Nephron progenitor cell (in vitro differentiated cells): ENCODE data around the gene PLXNA3.

Source experiments
- DNase-seq: peaks from one replicate; pipeline ENCODE4 v3.0.0; 2021
- H3K27ac Mint-ChIP-seq: 2 replicates; pipeline ENCODE4 v1.8.0; 2021; ENCODE audit warnings: mild to moderate bottlenecking, moderate library complexity, mixed read lengths
- H3K27me3 Mint-ChIP-seq: 2 replicates; pipeline ENCODE4 v1.8.0; 2021; ENCODE audit warnings: mild to moderate bottlenecking, low read depth, mixed read lengths; ENCODE audit not compliant: poor library complexity
- H3K36me3 Mint-ChIP-seq: 2 replicates; pipeline ENCODE4 v1.8.0; 2021; ENCODE audit warnings: low read depth, mixed read lengths
- H3K4me1 Mint-ChIP-seq: 2 replicates; pipeline ENCODE4 v1.8.0; 2021; ENCODE audit warnings: mixed read lengths
- H3K4me3 Mint-ChIP-seq: 2 replicates; pipeline ENCODE4 v1.8.0; 2021; ENCODE audit warnings: mild to moderate bottlenecking, moderate library complexity, mixed read lengths
- H3K9me3 Mint-ChIP-seq: 2 replicates; pipeline ENCODE4 v1.8.0; 2021; ENCODE audit warnings: mild to moderate bottlenecking, moderate library complexity, mixed read lengths
- CTCF ChIP-seq: fragments of 200-600 bp; sonication (generic); IDR thresholded peaks from 2 replicates; pipeline ENCODE4 v1.5.0; 2021; ENCODE audit warnings: antibody characterized with exemption

Gene PLXNA3

GRCh38 chrX:154478728-154479622 is 20.9 kb downstream of the PLXNA3 start, which contains the start of gene LAGE3:
Gene LAGE3, minus strand, starts transcription at chrX:154479281. Its CDS starts 366 bp downstream, at chrX:154478915.
- Mint-ChIP-seq H3K4me3 (peak within 1 kb of the TSS; percentile 83), H3K36me3 (peaks cover 14% of the 10 kb centered on the region), H3K27ac (no peak within 1 kb of the TSS), H3K27me3 (peaks cover 9% of the 10 kb centered on the region), H3K4me1 (peaks cover 27% of the 10 kb centered on the region), H3K9me3 (peaks cover 74% of the 10 kb centered on the region)
- peak; percentile 95 for DNase-seq
- no peak for TF ChIP-seq CTCF

DNA sequence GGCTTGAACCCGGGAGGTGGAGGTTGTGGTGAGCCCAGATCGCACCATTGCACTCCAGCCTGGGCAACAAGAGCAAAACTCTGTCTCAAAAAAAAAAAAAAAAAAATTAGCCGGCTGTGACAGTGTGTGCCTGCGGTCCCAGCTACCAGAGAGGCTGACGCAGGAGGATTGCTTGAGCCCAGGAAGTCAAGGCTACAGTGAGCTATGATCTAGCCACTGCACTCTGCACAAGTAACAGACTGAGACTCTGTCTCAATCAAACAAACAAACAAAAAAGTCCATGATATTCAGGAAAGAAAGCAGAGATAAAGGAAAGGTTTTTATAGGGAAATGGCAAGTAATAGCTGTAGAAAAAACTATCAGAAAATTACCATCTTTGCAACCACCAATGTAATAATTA is 23.1 kb downstream of the PLXNA3 start:
- no peak overlapping the region for H3K4me3 Mint-ChIP-seq
- H3K36me3 Mint-ChIP-seq: peaks cover 6% of the 10 kb centered on the region
- H3K27ac Mint-ChIP-seq: no peak overlapping the region
- H3K4me1 Mint-ChIP-seq: peaks cover 27% of the 10 kb centered on the region
- no peak for TF ChIP-seq CTCF
- peaks cover 9% of the 10 kb centered on the region for H3K27me3 Mint-ChIP-seq
- no peak for DNase-seq
- peaks cover 74% of the 10 kb centered on the region for H3K9me3 Mint-ChIP-seq

GRCh38 chrX:154481911-154482601 is 24.0 kb downstream of the PLXNA3 start:
- Mint-ChIP-seq H3K27me3 (peaks cover 9% of the 10 kb centered on the region), H3K36me3 (peaks cover 6% of the 10 kb centered on the region), H3K4me3 (no peak overlapping the region), H3K9me3 (peaks cover 68% of the 10 kb centered on the region), H3K27ac (no peak overlapping the region), H3K4me1 (peaks cover 20% of the 10 kb centered on the region)
- DNase-seq: no peak
- TF ChIP-seq CTCF: no peak

DNA sequence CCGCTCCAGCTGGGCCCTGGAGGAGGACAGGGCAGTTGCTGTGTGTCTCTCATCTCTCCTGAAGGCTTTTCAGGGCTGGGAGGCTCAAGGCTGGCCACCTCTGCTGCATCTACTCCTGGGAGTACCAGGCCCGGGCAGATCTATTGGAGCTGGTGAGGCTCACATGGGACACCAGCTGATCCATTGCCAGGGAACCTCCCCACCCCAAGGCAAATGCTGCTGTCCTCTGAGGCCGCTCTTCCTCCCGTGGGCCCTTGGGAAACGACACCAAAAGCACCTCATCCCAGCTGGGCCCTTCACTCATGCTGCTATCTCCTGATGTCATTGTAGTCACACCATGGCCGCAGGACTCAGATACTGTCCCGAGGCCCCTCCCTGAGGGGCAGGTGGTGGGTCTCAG is 24.7 kb downstream of the PLXNA3 start:
- H3K4me3 Mint-ChIP-seq: no peak overlapping the region
- peaks cover 9% of the 10 kb centered on the region for H3K27me3 Mint-ChIP-seq
- no peak overlapping the region for H3K27ac Mint-ChIP-seq
- no peak for DNase-seq
- peaks cover 65% of the 10 kb centered on the region for H3K9me3 Mint-ChIP-seq
- peaks cover 9% of the 10 kb centered on the region for H3K36me3 Mint-ChIP-seq
- peaks cover 16% of the 10 kb centered on the region for H3K4me1 Mint-ChIP-seq
- TF ChIP-seq CTCF: no peak

- Mint-ChIP-seq H3K27ac (no peak overlapping the region), H3K9me3 (peaks cover 65% of the 10 kb centered on the region), H3K27me3 (peaks cover 9% of the 10 kb centered on the region), H3K36me3 (peaks cover 14% of the 10 kb centered on the region), H3K4me1 (peaks cover 16% of the 10 kb centered on the region), H3K4me3 (no peak overlapping the region)
- no peak for TF ChIP-seq CTCF
- no peak for DNase-seq
Observed at GRCh38 chrX:154483325-154483724, 25.2 kb downstream of the PLXNA3 start.
